GM19099 (cell line): ENCODE data around the gene DSTYK.

Experiments
- POLR2A ChIP-seq: IDR thresholded peaks from 3 replicates; pipeline ENCODE4 v1.6.1; 2011; ENCODE audit warnings: low read depth; ENCODE audit not compliant: insufficient read length; ENCODE audit errors: extremely low read depth

The DSTYK gene

DNA sequence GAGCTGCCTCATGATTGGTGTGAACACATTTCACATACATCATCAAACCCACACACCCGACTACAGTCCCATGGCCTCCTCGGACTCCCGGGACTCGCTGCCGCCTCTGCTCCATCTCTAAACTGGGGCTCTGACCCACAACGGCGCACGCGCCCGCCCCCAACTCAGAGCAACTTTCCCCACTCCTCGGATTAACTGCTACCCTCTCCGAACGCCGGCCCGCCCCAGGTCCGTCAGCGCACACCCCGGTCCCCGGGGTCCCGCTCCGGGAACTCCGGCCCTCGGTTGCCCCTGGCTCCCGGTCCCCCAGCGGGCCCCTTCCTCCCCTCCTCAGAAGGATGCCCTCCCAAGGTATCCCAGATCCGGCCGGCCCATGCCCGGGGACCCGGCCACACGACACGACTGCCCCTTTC lies 740 bp downstream of the DSTYK start:
- no peak for TF ChIP-seq POLR2A

DNA sequence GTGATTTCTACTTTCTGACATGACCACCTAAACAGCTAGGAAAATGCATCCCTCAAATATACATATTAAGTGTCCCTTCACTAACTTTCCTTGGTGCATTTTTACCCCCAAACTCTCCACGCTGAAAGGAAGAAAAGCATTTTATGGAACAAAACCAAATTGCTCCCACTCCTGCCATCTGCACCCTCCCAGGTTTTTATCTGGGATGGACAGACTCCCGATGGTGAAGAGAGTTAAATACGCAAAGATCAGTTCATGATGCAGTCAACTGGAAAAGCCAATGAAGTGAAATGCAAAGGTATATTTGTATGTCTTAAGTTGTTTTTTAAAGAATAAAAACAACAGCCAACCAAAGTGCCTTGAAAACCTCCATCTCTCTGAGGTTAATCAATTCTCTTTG lies 2.7 kb downstream of the DSTYK start:
- TF ChIP-seq POLR2A: no peak

DNA sequence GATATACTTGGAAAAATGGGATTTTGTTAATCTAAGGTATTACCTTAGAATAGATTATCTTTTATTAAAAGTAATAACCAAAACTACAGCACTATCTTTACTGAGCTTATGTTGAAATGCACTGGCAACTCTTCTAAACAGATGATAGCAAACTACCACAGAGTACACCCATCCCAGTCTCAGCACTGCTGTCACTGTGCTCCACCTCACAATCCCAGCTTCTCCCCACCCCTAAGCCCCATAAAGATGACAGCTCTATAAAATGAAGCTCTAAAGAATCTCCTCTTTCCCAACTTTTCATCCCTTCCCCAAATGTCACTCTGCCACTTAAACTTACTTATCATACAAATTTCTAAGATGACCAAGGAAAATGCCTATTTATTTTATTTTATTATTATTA lies 6.4 kb downstream of the DSTYK start:
- TF ChIP-seq POLR2A: no peak

DNA sequence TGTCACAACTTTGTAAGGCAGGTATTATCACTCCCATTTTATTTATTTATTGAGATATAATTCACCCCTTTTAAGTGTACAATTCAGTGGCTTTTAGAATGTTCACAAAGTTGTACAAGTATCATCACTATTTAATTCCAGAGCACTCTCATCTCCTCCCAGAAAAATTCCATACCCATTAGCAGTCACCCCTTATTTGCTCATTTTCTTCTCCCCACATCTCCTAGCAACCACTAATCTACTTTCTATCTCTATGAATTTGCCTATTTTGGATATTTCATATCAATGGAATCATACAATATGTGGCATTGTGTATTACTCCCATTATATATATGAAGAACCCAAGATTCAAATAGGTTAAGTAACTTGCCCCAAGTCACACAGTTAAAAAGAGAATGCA lies 7.0 kb downstream of the DSTYK start:
- no peak for TF ChIP-seq POLR2A

DNA sequence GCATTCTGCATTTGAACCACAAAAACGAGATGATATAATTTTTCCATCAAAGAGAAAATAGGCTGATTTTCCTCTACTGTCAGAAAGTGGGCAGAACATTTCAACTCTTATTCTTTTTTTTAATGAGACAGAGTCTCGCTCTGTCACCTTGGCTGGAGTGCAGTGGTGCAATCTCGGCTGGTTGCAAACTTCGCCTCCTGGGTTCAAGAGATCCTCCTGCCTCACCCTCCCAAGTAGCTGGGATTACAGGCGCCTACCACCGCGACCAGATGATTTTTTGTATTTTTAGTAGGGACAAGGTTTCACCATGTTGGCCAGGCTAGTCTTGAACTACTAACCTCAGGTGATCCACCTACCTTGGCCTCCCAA lies 11.6 kb downstream of the DSTYK start:
- TF ChIP-seq POLR2A: no peak

DNA sequence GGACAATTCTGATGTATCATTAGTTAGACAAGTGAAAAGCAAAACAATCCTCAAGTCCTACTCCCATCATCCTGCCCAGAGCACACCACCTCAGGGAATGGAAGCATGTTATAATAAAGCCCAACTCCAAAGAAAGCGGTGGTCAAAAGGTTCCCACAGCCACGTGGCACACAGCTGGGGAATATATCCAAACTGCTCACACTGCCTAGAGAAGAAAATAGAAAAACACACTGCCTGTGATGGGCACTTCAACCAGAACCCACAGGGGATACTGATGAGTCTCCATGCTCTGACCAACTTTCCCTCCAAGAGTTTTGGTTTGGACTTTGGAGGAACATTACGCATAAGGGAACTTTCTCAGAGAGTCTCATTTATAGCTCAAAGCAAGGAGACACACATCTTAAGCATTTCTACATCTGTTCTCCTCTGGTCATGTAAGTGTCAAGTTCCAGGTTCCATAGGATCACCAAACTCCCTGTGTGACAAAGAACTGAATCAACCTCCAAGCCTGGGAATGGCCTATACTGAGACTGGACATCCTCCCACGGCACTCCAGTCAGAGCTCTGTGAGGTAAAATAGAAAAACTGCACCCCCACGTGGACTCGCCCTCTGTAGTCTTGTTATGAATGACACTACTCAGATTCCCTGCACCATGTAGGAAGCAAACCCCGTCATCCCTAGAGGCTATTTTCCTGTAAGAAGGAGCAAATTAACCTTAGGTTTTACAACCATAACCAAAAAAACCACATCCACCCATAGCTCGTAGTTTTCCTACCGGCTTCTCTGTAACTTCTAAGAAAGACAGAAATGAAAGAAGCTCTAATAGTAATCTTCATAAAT lies 12.2 kb downstream of the DSTYK start:
- no peak for TF ChIP-seq POLR2A

DNA sequence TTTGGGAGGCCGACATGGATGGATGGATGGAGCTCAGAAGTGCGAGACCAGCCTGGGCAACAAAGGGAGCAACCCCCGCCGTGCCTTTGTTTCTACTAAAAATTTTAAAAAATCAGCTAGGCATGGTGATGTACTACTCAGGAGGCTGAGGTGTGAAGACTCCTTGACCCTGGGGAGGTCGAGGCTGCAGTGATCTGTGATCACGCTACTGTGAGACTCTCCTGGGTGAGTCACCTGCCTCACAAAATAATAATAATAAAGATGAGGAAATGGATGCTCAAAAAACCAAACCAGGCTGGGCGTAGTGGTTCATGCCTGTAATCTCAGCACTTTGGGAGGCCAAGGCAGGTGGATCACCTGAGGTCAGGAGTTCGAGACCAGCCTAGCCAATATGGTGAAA lies 19.2 kb downstream of the DSTYK start:
- TF ChIP-seq POLR2A: no peak

DNA sequence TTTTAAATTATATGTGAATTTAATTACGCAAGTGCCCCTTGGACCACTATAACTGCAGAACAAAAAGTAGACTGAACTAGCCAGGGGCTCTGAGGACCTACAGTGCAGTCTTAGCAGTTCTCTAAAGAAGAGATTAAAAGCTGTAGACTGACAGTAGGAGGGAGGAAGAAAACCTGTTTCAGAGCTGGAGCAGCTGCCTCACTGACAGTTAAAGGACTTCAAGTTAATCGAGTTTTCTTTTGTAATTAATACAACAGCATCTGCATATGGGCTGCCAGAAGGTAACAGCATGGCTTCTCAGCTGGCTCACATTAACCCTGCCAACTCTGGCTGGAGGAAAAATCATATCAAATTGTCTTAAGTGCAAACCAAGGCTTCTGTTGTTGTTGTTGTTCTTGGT lies 19.9 kb downstream of the DSTYK start:
- no peak for TF ChIP-seq POLR2A

DNA sequence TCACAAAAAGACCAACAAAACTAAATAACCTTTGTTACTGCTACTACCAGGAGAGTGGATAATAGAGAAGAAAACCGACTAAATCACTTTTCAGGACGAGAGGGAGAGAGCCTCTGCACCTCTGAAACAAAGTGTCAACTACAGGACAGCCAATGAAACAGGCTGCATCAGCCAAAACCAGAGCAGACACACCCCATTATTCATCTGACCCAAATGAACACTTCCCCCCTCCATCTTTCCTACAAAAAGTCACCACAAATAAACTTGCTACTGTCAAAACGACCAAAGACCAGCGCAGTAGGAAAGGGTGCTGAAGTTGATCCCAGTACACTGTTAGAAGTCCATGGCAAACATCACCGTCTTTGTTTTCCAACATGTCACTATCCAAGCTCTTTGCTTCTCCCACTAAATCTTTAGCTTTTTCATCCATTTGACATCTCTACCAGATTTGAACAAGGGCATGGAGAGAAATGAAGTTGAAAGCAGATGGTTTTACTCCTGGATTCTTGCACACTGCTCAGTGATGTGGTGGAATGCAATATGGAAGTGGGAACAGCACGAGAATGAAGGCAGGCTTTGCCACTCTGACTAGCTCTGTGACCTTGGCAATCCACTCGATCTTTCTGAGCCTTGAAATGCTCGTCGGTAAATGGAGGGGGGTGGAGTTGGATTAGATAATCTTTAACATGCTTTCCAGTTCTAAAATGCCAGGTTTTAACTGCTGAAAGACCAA lies 20.5 kb downstream of the DSTYK start:
- TF ChIP-seq POLR2A: no peak

DNA sequence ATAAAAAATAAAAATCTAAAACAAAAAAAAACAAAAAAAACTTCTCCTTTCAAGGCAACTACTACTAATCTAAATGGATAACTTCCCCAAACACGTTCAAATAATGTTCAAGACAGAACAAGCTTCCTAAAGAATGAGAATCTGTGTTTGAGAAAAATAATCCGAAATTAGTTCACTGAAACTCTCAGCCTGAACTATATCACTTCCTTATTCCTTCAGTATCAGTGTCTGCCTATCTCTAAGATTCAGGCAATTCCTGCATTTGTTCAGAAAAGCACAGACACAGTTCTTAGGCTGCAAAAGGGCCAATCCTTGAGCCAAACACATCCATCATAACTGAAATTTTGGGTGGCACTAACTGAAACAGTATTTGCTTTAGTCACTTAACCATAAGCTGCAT lies 22.4 kb downstream of the DSTYK start:
- no peak for TF ChIP-seq POLR2A

DNA sequence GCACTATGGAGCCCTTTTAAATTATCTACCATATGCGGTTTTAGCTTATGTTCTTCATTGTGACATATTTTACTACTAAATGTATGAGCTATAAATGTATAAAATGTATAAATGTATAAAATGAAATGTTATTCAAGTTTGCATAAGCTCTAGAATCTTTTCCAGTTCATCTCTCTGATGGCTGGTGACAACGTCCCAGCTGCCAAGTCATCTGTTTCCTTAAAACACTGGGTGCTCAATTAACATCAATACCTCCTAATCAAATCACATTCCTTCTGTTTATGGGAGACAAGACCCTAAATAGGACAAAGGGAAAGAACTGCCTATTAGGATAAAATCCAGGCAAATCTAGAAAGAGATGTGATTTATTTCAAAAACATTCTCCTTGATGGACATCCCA lies 22.9 kb downstream of the DSTYK start:
- TF ChIP-seq POLR2A: no peak

DNA sequence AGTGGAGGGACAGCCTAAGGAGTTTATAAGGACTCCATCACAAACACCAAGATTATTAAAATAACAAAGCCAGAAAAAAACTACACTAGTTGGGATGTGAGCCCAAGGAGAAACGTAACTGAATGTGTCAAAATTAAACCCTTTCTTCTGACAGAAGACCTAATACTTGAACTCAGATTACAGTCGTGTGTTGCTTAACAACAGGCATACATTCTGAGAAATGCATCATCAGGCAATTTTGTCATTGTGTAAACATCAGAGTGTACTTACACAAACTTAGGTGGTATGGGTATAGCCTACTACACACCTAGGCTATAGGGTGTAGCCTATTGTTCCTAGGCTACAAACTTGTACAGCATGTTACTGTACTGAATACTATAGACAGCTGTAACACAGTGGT lies 23.4 kb downstream of the DSTYK start:
- no peak for TF ChIP-seq POLR2A

DNA sequence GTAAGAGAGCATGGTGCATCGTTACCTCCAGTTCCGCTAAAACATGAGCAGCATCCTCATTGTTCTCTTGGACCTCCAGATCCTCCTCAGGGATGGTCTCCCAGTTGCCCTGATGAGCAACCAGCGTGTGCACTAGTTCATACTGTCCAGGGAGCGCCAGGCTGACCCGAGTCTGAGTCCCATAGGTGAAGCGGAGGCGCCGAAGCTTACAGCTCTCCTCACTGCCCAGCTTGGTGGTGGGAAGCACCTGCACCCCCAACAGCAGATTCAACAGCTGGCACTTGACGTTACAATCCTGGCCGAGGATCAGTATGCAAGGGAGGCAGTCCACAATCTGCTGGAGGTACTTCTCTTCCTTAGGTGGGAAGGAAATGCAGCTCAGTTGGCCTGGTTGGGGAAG lies 24.1 kb downstream of the DSTYK start:
- no peak for TF ChIP-seq POLR2A

DNA sequence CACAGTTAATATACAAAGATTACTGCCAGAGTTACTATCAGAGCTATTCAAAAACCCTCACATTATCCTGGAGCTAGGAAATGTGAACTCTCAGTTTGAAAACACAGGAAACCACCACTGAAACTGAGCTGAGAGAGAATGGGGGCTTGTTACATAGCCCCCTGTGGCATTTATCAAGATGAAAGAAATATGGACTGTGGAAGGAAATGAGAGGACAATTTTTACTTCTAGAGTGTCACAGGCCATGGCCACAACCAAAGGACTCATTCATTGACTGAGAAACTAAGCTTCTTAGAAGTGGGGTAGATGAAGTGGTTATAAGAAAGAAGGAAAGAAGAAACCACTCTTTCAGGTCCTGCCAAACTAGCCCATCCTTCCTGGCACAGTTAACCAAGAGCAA lies 25.3 kb downstream of the DSTYK start:
- TF ChIP-seq POLR2A: no peak

DNA sequence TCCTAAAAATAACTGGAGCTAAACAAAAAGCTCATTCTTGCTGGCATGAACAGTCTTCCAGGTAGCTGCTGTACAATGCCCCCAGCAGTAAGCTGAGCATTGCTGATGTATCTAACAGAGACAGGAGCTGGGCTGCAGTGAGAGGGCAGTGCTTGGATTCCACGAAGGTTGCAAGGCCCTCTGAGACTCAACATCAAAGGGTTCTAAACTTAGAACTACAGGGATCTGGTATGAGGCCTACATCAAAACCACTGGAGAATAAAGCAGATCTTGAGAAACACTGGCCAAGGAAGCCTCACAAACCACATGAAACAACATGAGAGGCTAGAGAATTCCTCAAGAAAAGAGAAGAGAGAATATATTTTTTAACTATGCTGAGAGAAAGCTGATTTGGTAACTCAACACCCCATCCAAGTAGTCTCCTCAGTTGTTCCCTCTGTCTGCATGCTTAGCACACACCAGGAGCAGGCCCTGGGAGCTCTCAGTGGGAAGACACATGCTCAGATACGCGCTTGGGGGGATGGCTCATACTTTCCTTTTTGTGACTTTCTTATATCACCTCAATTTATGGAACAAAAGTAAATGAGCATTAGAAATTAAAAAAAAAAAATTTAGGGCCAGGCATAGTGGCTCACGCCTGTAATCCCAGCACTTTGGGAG lies 27.7 kb downstream of the DSTYK start:
- no peak for TF ChIP-seq POLR2A

DNA sequence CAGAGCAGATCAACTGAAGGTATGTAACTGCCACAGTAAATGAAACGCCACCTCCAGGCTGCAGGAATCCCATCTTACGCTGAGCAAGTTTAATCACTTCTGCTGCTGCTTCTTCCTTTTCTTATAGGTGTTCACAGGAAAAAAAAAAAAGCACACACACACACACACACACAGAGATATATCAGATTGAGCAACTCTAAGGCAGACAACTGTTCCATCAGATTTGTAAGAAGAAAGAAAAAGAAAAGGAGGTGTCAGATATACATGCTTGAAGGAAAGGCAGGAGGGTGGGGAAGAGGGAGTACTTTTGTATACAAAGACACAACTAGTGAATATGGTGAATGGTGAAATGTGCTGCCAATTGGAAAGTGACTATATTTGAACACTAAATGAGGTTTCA lies 28.6 kb downstream of the DSTYK start:
- TF ChIP-seq POLR2A: no peak
